ENCODE measurements around the gene GRID1.

DNA sequence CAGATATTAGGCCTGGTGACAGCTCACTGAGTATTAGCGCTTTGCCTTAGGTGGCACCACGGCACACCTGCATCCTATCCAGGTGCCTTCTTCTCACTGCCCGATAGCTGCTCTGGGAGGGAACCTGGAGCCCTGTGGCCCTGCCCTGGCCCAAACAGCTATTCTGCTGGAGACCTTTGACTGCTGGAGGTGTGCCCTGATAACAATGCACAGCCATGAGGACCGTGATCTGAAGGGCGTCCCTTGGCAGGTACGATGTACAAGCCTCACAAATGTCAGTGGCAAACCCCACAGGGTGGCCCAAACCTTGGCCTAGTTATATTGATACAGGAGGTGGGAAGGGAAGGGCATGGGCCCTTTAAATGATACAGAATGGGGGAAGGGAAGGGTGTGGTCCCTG lies 259.5 kb downstream of the GRID1 start:
- no peak for TF ChIP-seq EZH2 (IDR thresholded peaks at IDR 0.05; ENCODE audit: low read depth)
- TF ChIP-seq, protein P1, sequence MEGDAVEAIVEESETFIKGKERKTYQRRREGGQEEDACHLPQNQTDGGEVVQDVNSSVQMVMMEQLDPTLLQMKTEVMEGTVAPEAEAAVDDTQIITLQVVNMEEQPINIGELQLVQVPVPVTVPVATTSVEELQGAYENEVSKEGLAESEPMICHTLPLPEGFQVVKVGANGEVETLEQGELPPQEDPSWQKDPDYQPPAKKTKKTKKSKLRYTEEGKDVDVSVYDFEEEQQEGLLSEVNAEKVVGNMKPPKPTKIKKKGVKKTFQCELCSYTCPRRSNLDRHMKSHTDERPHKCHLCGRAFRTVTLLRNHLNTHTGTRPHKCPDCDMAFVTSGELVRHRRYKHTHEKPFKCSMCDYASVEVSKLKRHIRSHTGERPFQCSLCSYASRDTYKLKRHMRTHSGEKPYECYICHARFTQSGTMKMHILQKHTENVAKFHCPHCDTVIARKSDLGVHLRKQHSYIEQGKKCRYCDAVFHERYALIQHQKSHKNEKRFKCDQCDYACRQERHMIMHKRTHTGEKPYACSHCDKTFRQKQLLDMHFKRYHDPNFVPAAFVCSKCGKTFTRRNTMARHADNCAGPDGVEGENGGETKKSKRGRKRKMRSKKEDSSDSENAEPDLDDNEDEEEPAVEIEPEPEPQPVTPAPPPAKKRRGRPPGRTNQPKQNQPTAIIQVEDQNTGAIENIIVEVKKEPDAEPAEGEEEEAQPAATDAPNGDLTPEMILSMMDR (conservative IDR thresholded peaks at IDR 0.05): no peak
